Ovary (tissue), 9 donors: ENCODE measurements around the gene ACSL3. TPM values are rescaled to one million over a fixed set of nuclear protein-coding genes. Genes with fewer than 3 reads are reported as not detected.

Experiments
- DNase-seq, 5 donors: peaks; one replicate each; pipeline ENCODE4 v3.0.0-alpha.2; 2019 to 2020
- H3K27ac ChIP-seq, 2 donors: fragments of 200-600 bp; one replicate each; pipeline versions ENCODE4 v1.5.1 to v1.8.0; 2019 to 2022
- H3K27me3 ChIP-seq: fragments of 200-600 bp; one replicate; pipeline ENCODE4 v1.8.0; 2022
- H3K36me3 ChIP-seq: fragments of 200-600 bp; sonication (generic); one replicate; pipeline ENCODE4 v1.5.1; 2019
- H3K4me1 ChIP-seq: one replicate; pipeline ENCODE4 v1.8.1; 2013; ENCODE audit warnings: mild to moderate bottlenecking, moderate library complexity; ENCODE audit not compliant: insufficient read depth
- H3K4me3 ChIP-seq: fragments of 200-600 bp; sonication (generic); one replicate; pipeline ENCODE4 v1.5.1; 2017
- H3K9me3 ChIP-seq, 2 donors: fragments of 200-600 bp in 1 of 2; sonication (generic) in 1 of 2; one replicate each; pipeline versions ENCODE4 v1.5.1 to v1.8.1; 2013 to 2019; ENCODE audit warnings: mild to moderate bottlenecking in 1 of 2, moderate library complexity in 1 of 2
- EP300 ChIP-seq: sonication (generic); formaldehyde crosslinking; IDR thresholded peaks from one replicate; pipeline ENCODE4 v1.6.1; 2017; ENCODE audit warnings: antibody characterized with exemption
- POLR2A ChIP-seq: fragments of 450-650 bp; IDR thresholded peaks from one replicate; pipeline ENCODE4 v1.6.1; 2017; ENCODE audit warnings: antibody characterized with exemption, mild to moderate bottlenecking, moderate library complexity
- WGBS, 3 donors: extraction: QIAGEN DNeasy Blood & Tissue Kit in 1 of 3; methylation state at CpG; one replicate each; pipeline versions ENCODE4 v1.1.5 to v1.1.7; 2013 to 2017; 5-methylcytosine and 5-hydroxymethylcytosine counted together
- intact Hi-C, 4 donors: fragments of 100-400 bp; cut with DNase I; formaldehyde crosslinking; loops; one replicate each; pipeline versions ENCODE4 v1.11.0 to v1.15.1; 2022 to 2023
- polyA plus RNA-seq, 2 donors: library from polyadenylated mRNA; stranded (reverse); fragments of 200-250 nt in 1 of 2; fragments of 350-450 nt in 1 of 2; fragmentation: Illumina TruSeq in 1 of 2; extraction: RNeasy Lipid Tissue Mini Kit (QIAGEN cat#74804) in 1 of 2; gene quantifications; one replicate each; pipeline ENCODE4 v1.2.3, GENCODE V29; 2013 to 2014
- total RNA-seq, 7 donors: library from RNA; depleted of rRNA in 2 of 7; stranded (reverse); fragments of >200 nt in 2 of 7; fragmentation: NEBNext Ultra II Directional in 3 of 7; extraction: Animal tissue kit (Norgen Biotek cat#: 25700) in 3 of 7; gene quantifications; one replicate each; pipeline versions ENCODE4 v1.1.0 to v1.2.4, GENCODE V29; 2016 to 2023
- TF ChIP-seq, protein P1 (sequence below), 3 donors: fragments of 450-650 bp in 2 of 3; fragments of 200-600 bp in 1 of 3; IDR thresholded peaks; one replicate each; pipeline versions ENCODE4 v1.5.1 to v1.8.0; 2016 to 2022; ENCODE audit warnings: antibody characterized with exemption in 3 of 3, mild to moderate bottlenecking in 1 of 3
- donor health status: DM: no; HTN: no; CAD: no; lungs with moderate emphysema.
- donor health status: DM: no; HTN: no; CAD: no.
- donor health status: Bipolar disorder and iron deficiency.
- donor health status: DM: yes; HTN: yes; CAD: no.
- donor health status: DM: no; HTN: no; CAD: no.
- donor health status: DM: yes; HTN: yes; CAD: no.

Gene ACSL3
- total and polyA plus RNA-seq, 9 donors = 14.0 to 85.1 (median 46.0) TPM

DNA sequence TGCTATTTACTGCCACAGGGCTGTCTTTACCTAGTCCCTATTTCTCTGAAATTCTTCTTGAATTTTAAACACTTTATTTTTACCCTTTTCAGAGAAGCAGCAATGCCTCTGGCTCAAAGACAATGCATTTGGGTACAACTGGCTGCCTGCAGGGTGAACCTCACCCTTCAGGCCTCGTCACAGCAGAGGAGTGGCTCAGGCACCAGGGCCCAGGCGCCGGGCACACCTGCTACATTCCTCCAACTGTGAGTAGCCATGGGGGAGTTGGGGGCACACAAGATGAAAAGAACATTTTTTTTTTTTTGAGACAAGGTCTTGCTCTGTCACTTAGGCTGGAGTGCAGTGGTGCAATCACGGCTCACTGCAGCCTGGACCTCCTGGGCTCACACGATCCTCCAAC, 116.3 kb downstream of the ACSL3 start:
- Histone ChIP-seq H3K27ac (no peak overlapping the region), H3K9me3 (no peaks in the 10 kb centered on the region), H3K4me3 (no peak overlapping the region), H3K36me3 (no peaks in the 10 kb centered on the region), H3K27me3 (no peaks in the 10 kb centered on the region), H3K4me1 (no peaks in the 10 kb centered on the region)
- DNase-seq = no peak
- TF ChIP-seq, protein P1, sequence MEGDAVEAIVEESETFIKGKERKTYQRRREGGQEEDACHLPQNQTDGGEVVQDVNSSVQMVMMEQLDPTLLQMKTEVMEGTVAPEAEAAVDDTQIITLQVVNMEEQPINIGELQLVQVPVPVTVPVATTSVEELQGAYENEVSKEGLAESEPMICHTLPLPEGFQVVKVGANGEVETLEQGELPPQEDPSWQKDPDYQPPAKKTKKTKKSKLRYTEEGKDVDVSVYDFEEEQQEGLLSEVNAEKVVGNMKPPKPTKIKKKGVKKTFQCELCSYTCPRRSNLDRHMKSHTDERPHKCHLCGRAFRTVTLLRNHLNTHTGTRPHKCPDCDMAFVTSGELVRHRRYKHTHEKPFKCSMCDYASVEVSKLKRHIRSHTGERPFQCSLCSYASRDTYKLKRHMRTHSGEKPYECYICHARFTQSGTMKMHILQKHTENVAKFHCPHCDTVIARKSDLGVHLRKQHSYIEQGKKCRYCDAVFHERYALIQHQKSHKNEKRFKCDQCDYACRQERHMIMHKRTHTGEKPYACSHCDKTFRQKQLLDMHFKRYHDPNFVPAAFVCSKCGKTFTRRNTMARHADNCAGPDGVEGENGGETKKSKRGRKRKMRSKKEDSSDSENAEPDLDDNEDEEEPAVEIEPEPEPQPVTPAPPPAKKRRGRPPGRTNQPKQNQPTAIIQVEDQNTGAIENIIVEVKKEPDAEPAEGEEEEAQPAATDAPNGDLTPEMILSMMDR (IDR thresholded peaks at IDR 0.05) = no peak
- TF ChIP-seq EP300 (no peak), POLR2A (no peak)
- 95 to 98% (median 96%) methylated on average over 5 of the region's 5 CpGs for WGBS, 3 donors
- intact Hi-C loops = loop anchor here in 2 of 4 donors (5.0 to 10.0 kb wide), 2 partner anchors 628 to 820 kb away; partner anchors contain the start of gene SCG2 (in 2 of the 2)

DNA sequence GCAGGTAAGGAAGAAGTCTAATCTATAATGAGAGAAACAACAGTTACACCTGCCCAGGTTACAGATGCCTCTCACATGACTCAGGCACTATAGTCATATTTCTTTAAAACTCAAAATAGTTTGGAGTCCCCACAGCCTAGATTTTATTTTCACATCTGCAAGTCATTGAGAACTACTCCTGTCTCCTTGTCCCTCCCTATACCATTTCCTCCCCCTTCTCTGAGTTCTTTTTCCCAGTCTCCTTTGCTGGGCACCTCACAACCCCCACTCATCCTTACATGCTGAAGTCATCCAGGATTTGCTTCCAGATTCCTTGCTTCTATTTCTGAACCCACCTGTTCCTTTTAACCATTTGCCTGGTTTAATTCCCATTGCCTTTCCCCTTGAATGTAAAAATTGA, 118.0 kb downstream of the ACSL3 start:
- no peaks in the 10 kb centered on the region for H3K9me3 ChIP-seq
- H3K27ac ChIP-seq = no peak overlapping the region
- no peak overlapping the region for H3K4me3 ChIP-seq
- no peaks in the 10 kb centered on the region for H3K27me3 ChIP-seq
- H3K4me1 ChIP-seq = no peaks in the 10 kb centered on the region
- DNase-seq = no peak
- no peaks in the 10 kb centered on the region for H3K36me3 ChIP-seq
- TF ChIP-seq, protein P1 (IDR thresholded peaks at IDR 0.05) = no peak
- TF ChIP-seq EP300 = no peak
- TF ChIP-seq POLR2A = no peak
- intact Hi-C loops = loop anchor here in 2 of 4 donors (5.0 to 10.0 kb wide), 2 partner anchors 626 to 818 kb away; partner anchors contain the start of gene SCG2 (in 2 of the 2)

DNA sequence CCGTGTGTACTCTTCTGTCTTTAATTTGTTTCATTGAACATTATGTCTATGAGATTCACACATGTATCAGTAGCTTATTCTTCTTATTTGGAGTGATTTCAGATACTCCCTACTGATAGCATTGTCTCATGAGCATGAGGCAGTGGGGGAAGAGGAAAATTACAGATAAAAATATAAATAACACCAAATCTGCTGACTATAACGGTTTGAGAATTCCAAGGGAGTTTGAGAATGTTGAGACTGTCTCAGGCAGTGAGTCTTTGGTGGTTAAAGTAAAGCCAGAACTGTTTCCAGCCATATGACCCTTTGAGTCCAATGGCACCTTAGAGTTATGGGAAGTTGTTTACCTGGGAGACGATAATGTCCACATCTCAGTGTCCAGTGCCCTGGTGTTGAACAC, 118.6 kb downstream of the ACSL3 start:
- H3K27ac ChIP-seq = no peak overlapping the region
- TF ChIP-seq, protein P1 (IDR thresholded peaks at IDR 0.05) = no peak
- TF ChIP-seq POLR2A = no peak
- no peak for TF ChIP-seq EP300
- no peaks in the 10 kb centered on the region for H3K36me3 ChIP-seq
- DNase-seq = no peak
- H3K27me3 ChIP-seq = no peaks in the 10 kb centered on the region
- no peaks in the 10 kb centered on the region for H3K9me3 ChIP-seq
- WGBS, 3 donors = 44 to 47% (median 46%) methylated on average over 3 of the region's 3 CpGs
- intact Hi-C loops = loop anchor here in 2 of 4 donors (5.0 to 10.0 kb wide), 2 partner anchors 625 to 818 kb away; partner anchors contain the start of gene SCG2 (in 2 of the 2)
- H3K4me3 ChIP-seq = no peak overlapping the region
- no peaks in the 10 kb centered on the region for H3K4me1 ChIP-seq

DNA sequence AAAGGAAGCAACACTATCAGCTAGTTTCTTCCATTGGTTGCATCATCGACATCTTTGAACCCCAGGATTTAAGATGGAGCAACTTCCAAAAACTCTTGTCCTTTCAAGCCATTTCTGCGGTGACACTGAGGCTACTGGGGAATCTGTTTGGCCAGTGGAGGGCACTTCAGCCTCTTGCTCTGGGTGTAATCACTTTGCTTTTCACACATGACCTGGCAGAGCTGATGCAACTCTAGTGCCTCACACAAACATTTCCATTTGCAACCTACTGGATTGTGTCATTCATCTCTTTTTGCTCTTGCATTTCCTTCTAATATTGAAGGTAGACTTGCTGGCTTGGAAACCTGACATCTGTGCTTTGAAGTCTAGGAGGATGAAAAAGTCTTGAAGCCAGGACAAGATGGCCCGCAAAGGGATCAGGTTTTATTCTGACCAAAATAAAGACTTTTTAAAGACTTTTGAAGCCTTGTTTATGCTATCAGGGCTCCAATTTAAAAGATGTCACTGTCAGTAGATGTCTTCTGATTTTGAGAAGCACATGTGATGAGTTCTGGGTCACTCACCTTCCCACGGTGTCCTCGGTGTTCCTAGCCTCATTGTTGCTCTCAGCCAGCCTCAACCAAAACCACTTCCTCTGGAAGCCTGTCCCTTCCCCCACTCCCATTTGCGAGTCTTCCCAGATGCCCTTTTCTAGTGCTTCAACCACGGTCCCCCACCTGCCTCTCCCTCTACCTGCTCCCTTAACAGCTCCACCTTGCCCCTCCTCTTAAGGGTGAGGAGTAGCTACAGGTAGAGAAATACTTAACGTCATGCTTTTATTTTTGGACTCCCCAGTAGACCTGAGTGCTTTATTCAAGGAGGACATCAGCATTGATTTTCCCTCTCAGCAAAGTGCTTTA, 121.4 kb downstream of the ACSL3 start:
- intact Hi-C loops = loop anchor here in 1 of 4 donors (5.0 kb wide), 1 partner anchor 810 kb away; no protein-coding TSS in a partner anchor
- H3K27me3 ChIP-seq = no peaks in the 10 kb centered on the region
- H3K27ac ChIP-seq = no peak overlapping the region
- H3K9me3 ChIP-seq = no peaks in the 10 kb centered on the region
- TF ChIP-seq EP300 (no peak), POLR2A (no peak)
- TF ChIP-seq, protein P1 (IDR thresholded peaks at IDR 0.05) = no peak
- no peaks in the 10 kb centered on the region for H3K4me1 ChIP-seq
- peak in 4 of 5 donors; percentile 17 to 56 (median 40) for DNase-seq
- 85 to 88% (median 86%) methylated on average over 8 of the region's 8 CpGs for WGBS, 3 donors
- H3K4me3 ChIP-seq = no peak overlapping the region
- no peaks in the 10 kb centered on the region for H3K36me3 ChIP-seq
